ENCODE measurements around the gene NR5A2.

NR5A2 gene

DNA sequence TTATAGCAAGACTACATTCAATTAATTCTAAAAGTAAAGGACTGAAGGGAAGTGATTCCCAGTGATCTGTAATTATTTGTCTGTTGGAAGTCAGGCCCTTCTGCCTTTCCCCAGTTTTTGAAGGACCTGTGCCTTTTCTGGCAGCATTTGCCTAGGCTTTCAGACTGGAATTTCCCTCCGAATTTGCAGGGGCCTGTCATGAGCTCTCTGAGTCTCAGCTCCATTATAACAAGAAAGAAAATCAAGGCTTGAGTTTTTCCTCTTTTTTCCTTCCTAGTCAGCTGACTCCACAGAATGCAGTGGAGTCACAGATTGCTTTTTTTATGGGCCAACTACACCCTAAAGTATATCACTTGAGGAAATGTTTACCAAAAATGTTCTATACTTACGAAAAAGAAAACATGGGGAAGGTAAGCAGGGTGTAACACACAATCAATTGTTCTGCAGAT lies 1.1 kb downstream of the NR5A2 start:
- no peaks in the 10 kb centered on the region for H3K36me3 ChIP-seq (ENCODE audit: control insufficient read depth, insufficient read depth, low read length)
- peak overlapping the region; percentile 84 for H3K4me3 ChIP-seq (ENCODE audit: low read length)
- no peak overlapping the region for H3K27ac ChIP-seq (ENCODE audit: low read depth, low read length)
- H3K4me1 ChIP-seq (ENCODE audit: control insufficient read depth, insufficient read depth, low read length) = no peaks in the 10 kb centered on the region
- no peak overlapping the region for H3K9ac ChIP-seq (ENCODE audit: low read length)
- peaks cover 12% of the 10 kb centered on the region for H3K27me3 ChIP-seq (ENCODE audit: control insufficient read depth, insufficient read depth, low read length)

DNA sequence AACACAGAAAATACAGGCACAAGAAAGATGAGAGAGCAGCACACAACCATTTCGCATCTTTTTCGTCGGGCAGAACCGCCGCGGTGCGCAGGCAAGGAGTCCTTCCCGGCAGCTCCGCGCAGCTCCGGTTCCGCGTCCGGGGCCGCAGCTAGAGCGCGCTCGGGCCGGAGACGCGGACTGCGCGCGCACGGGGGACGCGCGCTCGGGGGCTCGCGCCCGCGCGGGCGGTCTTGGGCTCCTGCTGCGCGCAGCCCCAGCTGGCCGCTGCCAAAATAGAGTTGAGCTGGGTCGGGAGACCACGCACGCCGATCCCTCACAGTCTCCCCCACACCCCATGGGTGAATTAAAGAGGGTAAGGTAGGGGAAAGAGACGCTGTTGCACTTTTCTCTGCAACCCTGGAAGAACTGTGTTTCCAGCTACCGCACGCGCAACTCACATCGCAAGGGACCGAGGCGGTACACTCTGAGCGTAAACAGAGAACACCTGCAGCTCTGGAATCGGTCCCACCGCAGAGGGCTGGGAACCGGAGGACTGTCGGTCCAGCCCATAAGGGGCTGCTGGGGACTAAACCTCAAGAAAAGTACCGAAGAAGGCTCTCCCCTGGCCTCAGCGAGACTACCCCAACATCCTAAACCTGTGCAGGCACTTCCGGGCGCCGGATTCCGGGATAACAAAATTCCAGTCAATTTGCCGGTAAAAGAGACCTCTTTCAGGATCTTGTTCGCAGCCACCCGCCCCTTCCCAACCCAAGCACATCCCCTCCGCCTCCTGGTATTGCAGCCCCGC lies 1.7 kb downstream of the NR5A2 start:
- Histone ChIP-seq H3K9ac (ENCODE audit: low read length) (peak overlapping the region; percentile 4), H3K27ac (ENCODE audit: low read depth, low read length) (no peak overlapping the region), H3K36me3 (ENCODE audit: control insufficient read depth, insufficient read depth, low read length) (no peaks in the 10 kb centered on the region), H3K4me1 (ENCODE audit: control insufficient read depth, insufficient read depth, low read length) (no peaks in the 10 kb centered on the region), H3K27me3 (ENCODE audit: control insufficient read depth, insufficient read depth, low read length) (peaks cover 17% of the 10 kb centered on the region), H3K4me3 (ENCODE audit: low read length) (peak overlapping the region; percentile 84)

GRCh38 chr1:200029822-200030152 lies 2.3 kb downstream of the NR5A2 start:
- Histone ChIP-seq H3K27me3 (ENCODE audit: control insufficient read depth, insufficient read depth, low read length) (peaks cover 17% of the 10 kb centered on the region), H3K36me3 (ENCODE audit: control insufficient read depth, insufficient read depth, low read length) (no peaks in the 10 kb centered on the region), H3K4me1 (ENCODE audit: control insufficient read depth, insufficient read depth, low read length) (no peaks in the 10 kb centered on the region), H3K27ac (ENCODE audit: low read depth, low read length) (no peak overlapping the region), H3K9ac (ENCODE audit: low read length) (peak overlapping the region; percentile 4), H3K4me3 (ENCODE audit: low read length) (peak overlapping the region; percentile 84)

- no peak overlapping the region for H3K27ac ChIP-seq (ENCODE audit: low read depth, low read length)
- H3K9ac ChIP-seq (ENCODE audit: low read length) = no peak overlapping the region
- H3K4me1 ChIP-seq (ENCODE audit: control insufficient read depth, insufficient read depth, low read length) = no peaks in the 10 kb centered on the region
- H3K36me3 ChIP-seq (ENCODE audit: control insufficient read depth, insufficient read depth, low read length) = no peaks in the 10 kb centered on the region
- no peak overlapping the region for H3K4me3 ChIP-seq (ENCODE audit: low read length)
- peaks cover 26% of the 10 kb centered on the region for H3K27me3 ChIP-seq (ENCODE audit: control insufficient read depth, insufficient read depth, low read length)
Observed at GRCh38 chr1:200030791-200031190, 3.3 kb downstream of the NR5A2 start.

GRCh38 chr1:200033511-200034261 lies 6.2 kb downstream of the NR5A2 start:
- H3K4me3 ChIP-seq (ENCODE audit: low read length) = no peak overlapping the region
- no peak overlapping the region for H3K9ac ChIP-seq (ENCODE audit: low read length)
- no peak overlapping the region for H3K27ac ChIP-seq (ENCODE audit: low read depth, low read length)
- no peaks in the 10 kb centered on the region for H3K36me3 ChIP-seq (ENCODE audit: control insufficient read depth, insufficient read depth, low read length)
- H3K4me1 ChIP-seq (ENCODE audit: control insufficient read depth, insufficient read depth, low read length) = no peaks in the 10 kb centered on the region
- H3K27me3 ChIP-seq (ENCODE audit: control insufficient read depth, insufficient read depth, low read length) = peaks cover 36% of the 10 kb centered on the region

- Histone ChIP-seq H3K36me3 (ENCODE audit: control insufficient read depth, insufficient read depth, low read length) (no peaks in the 10 kb centered on the region), H3K9ac (ENCODE audit: low read length) (no peak overlapping the region), H3K4me3 (ENCODE audit: low read length) (no peak overlapping the region), H3K27me3 (ENCODE audit: control insufficient read depth, insufficient read depth, low read length) (peaks cover 39% of the 10 kb centered on the region), H3K27ac (ENCODE audit: low read depth, low read length) (no peak overlapping the region), H3K4me1 (ENCODE audit: control insufficient read depth, insufficient read depth, low read length) (no peaks in the 10 kb centered on the region)
Observed at GRCh38 chr1:200034262-200034557, 6.7 kb downstream of the NR5A2 start.

DNA sequence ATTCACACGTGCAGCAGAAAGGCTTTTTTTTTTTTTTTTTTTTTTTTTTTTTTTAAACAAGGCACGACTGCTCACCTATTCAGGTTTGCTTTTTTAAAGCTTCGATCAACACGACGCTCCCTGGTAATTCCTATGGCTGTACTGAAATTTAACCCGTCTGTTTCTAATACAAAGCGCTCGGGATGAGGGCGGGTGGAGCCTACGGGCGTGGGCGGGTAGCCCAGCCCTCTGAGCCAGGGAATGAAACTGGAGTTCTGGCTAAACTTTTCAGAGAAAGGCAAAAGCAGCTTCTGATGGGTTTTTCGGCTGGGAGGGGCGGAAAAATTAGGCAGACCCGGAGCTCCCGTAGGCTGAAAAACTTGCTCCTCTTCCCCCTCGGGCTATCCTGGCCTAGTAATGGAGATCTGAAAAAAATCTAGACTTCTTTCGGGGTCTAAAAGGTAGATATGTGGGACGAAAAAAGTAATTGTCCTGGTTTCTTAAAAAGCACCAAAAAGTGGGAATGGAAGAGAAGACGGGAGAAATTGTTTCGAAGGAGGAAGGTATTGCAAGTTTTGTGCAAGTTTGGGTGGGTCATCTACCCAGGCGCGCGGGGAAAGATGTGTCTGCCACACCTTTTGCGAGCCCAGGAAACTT lies 7.4 kb downstream of the NR5A2 start:
- Histone ChIP-seq H3K36me3 (ENCODE audit: control insufficient read depth, insufficient read depth, low read length) (no peaks in the 10 kb centered on the region), H3K27ac (ENCODE audit: low read depth, low read length) (no peak overlapping the region), H3K4me3 (ENCODE audit: low read length) (peak overlapping the region; percentile 56), H3K9ac (ENCODE audit: low read length) (no peak overlapping the region), H3K27me3 (ENCODE audit: control insufficient read depth, insufficient read depth, low read length) (peaks cover 34% of the 10 kb centered on the region), H3K4me1 (ENCODE audit: control insufficient read depth, insufficient read depth, low read length) (no peaks in the 10 kb centered on the region)

DNA sequence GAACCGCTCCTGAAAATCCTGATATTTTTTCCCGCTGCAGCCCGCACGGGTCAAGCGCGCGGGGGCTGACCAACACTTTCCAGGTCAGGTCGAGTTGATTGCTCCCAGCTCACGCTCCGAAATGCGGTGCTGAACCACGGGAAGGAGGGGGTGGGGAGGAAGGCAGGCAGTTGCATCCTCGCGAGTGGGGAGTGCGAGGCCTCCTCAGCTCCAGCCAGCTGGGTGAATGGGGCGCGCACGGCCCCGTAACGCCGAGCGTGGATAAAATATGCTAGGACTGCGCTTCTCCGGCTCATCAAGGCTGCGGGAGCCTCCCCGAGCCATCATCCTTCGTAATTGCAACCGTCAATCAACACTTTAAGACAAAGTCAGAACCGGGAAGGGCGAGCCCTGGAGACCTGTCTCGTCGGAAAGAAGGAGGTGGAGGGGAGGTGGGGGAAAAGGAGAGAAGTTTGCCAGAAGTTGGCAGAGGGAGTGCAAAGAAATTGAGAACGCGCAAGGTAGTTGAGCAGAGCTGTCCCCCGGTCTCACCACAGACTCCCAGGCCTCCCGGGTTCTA lies 8.0 kb downstream of the NR5A2 start:
- peak overlapping the region; percentile 56 for H3K4me3 ChIP-seq (ENCODE audit: low read length)
- no peak overlapping the region for H3K27ac ChIP-seq (ENCODE audit: low read depth, low read length)
- H3K4me1 ChIP-seq (ENCODE audit: control insufficient read depth, insufficient read depth, low read length) = no peaks in the 10 kb centered on the region
- no peak overlapping the region for H3K9ac ChIP-seq (ENCODE audit: low read length)
- no peaks in the 10 kb centered on the region for H3K36me3 ChIP-seq (ENCODE audit: control insufficient read depth, insufficient read depth, low read length)
- peaks cover 38% of the 10 kb centered on the region for H3K27me3 ChIP-seq (ENCODE audit: control insufficient read depth, insufficient read depth, low read length)

GRCh38 chr1:200035956-200036618 lies 8.6 kb downstream of the NR5A2 start:
- H3K27ac ChIP-seq (ENCODE audit: low read depth, low read length) = no peak overlapping the region
- no peaks in the 10 kb centered on the region for H3K4me1 ChIP-seq (ENCODE audit: control insufficient read depth, insufficient read depth, low read length)
- peaks cover 41% of the 10 kb centered on the region for H3K27me3 ChIP-seq (ENCODE audit: control insufficient read depth, insufficient read depth, low read length)

DNA sequence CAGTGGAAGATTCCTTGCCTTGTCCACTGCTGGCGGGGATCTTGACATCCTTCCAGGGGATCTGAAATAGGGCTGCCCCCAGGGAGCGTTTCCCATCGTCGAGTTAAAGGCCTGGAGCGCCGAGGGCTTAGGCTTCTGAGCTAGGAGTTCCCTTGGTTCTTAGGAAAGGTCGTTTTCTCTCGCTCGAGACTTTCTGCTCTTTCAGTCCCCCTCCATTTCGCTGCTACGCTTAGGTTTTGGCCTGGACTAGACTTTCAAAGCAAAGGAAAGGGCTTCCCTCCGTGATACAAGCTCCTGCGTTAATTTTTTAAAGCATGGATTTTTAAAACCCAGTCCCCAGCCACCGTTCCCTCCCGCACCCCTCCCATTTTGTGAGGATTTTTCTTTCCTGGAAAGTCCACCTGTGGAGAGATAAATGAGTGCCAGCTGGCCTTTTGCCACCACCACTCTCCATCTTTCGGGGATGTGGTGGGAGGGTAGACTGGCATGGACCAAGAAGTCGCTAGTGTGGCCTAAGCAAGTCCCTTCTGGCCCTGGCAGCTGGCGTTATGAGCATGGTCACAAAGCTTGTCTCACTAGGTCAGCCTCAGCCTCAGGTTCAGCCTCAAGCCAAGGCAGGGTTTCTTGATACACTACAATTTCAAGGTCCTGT lies 9.2 kb downstream of the NR5A2 start:
- H3K27ac ChIP-seq (ENCODE audit: low read depth, low read length) = no peak overlapping the region
- no peak overlapping the region for H3K9ac ChIP-seq (ENCODE audit: low read length)
- H3K36me3 ChIP-seq (ENCODE audit: control insufficient read depth, insufficient read depth, low read length) = no peaks in the 10 kb centered on the region
- no peaks in the 10 kb centered on the region for H3K4me1 ChIP-seq (ENCODE audit: control insufficient read depth, insufficient read depth, low read length)
- peaks cover 47% of the 10 kb centered on the region for H3K27me3 ChIP-seq (ENCODE audit: control insufficient read depth, insufficient read depth, low read length)
- H3K4me3 ChIP-seq (ENCODE audit: low read length) = no peak overlapping the region

More at GRCh38 chr1:200035956-200036618, 8.6 kb downstream of the NR5A2 start:
- Histone ChIP-seq H3K4me3 (ENCODE audit: low read length) (peak overlapping the region; percentile 56), H3K36me3 (ENCODE audit: control insufficient read depth, insufficient read depth, low read length) (no peaks in the 10 kb centered on the region), H3K9ac (ENCODE audit: low read length) (no peak overlapping the region)

- Histone ChIP-seq H3K4me3 (ENCODE audit: low read length) (no peak overlapping the region), H3K4me1 (ENCODE audit: control insufficient read depth, insufficient read depth, low read length) (no peaks in the 10 kb centered on the region), H3K27me3 (ENCODE audit: control insufficient read depth, insufficient read depth, low read length) (peaks cover 54% of the 10 kb centered on the region), H3K36me3 (ENCODE audit: control insufficient read depth, insufficient read depth, low read length) (no peaks in the 10 kb centered on the region), H3K9ac (ENCODE audit: low read length) (no peak overlapping the region), H3K27ac (ENCODE audit: low read depth, low read length) (no peak overlapping the region)
Observed at GRCh38 chr1:200037501-200037900, 10.0 kb downstream of the NR5A2 start.

DNA sequence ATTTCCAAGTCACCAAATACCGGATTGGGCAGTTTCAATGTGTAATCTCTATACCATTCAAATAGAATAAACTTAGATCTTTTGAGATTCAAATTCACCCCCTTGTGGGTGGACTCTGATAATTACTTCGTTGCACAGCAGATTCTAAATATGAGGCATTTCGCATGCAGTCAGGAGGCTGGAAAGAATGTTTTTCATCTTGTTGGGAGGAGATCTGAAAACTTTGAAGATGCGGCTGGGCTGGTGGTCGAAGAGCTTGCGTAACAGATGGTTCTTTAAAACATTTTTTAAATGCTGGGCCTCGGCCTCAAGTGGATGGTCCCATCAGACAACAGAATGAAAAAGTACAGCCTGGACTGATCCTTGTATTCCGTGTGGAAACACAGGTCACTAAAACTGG lies 10.4 kb downstream of the NR5A2 start:
- H3K36me3 ChIP-seq (ENCODE audit: control insufficient read depth, insufficient read depth, low read length) = no peaks in the 10 kb centered on the region
- no peak overlapping the region for H3K4me3 ChIP-seq (ENCODE audit: low read length)
- peaks cover 58% of the 10 kb centered on the region for H3K27me3 ChIP-seq (ENCODE audit: control insufficient read depth, insufficient read depth, low read length)
- no peak overlapping the region for H3K9ac ChIP-seq (ENCODE audit: low read length)
- H3K27ac ChIP-seq (ENCODE audit: low read depth, low read length) = no peak overlapping the region
- no peaks in the 10 kb centered on the region for H3K4me1 ChIP-seq (ENCODE audit: control insufficient read depth, insufficient read depth, low read length)

Measured in rectal smooth muscle tissue (tissue), 1 donor.